RCC 7860 (cell line): ENCODE data around the gene SLC5A10.
A peak's percentile ranks its signal among the peaks of the same experiment; 100 is the strongest.
"Not testable (repeated sequence)": the region's sequence is repeated elsewhere in the genome, so short reads cannot be mapped to it uniquely, and the experiment has no call there.

Experiments
- DNase-seq: peaks from one replicate; pipeline ENCODE4 v3.0.0-alpha.2; 2015; ENCODE audit warnings: low spot score
- FAIRE-seq: peaks from 2 replicates; lab custom pipeline; 2012; peaks lifted over from hg19 to GRCh38; lab: Jason Lieb, UNC

Gene SLC5A10

GRCh38 chr17:18951941-18952842, at the start of gene SLC5A10:
SLC5A10 (plus strand) TSS chr17:18952165; CDS start chr17:18952206, 41 bp downstream.
- FAIRE-seq (no peak), DNase-seq (peak; percentile 26)

GRCh38 chr17:18904482-18904881, 47.5 kb upstream of the SLC5A10 start:
- DNase-seq (no peak), FAIRE-seq (no peak)

- DNase-seq (no peak), FAIRE-seq (no peak)
Observed at GRCh38 chr17:18905226-18905625, 46.7 kb upstream of the SLC5A10 start.

GRCh38 chr17:18910326-18910725, 41.6 kb upstream of the SLC5A10 start:
- no peak for FAIRE-seq

GRCh38 chr17:18910881-18911280, 41.1 kb upstream of the SLC5A10 start:
- FAIRE-seq (no peak), DNase-seq (no peak)

More at GRCh38 chr17:18910326-18910725, 41.6 kb upstream of the SLC5A10 start:
- no peak for DNase-seq

GRCh38 chr17:18916816-18917500, 35.0 kb upstream of the SLC5A10 start:
- FAIRE-seq (no peak), DNase-seq (no peak)

- no peak for FAIRE-seq
- no peak for DNase-seq
Observed at GRCh38 chr17:18917506-18918032, 34.4 kb upstream of the SLC5A10 start.

GRCh38 chr17:18919963-18920362, 32.0 kb upstream of the SLC5A10 start:
- FAIRE-seq (no peak), DNase-seq (no peak)

GRCh38 chr17:18920911-18921441, 31.0 kb upstream of the SLC5A10 start:
- DNase-seq (peak; percentile 45), FAIRE-seq (peak; percentile 82)

- no peak for FAIRE-seq
- no peak for DNase-seq
Observed at GRCh38 chr17:18921485-18921884, 30.5 kb upstream of the SLC5A10 start.

GRCh38 chr17:18921912-18922451, 30.0 kb upstream of the SLC5A10 start:
- DNase-seq = peak; percentile 85
- peak; percentile 96 for FAIRE-seq

GRCh38 chr17:18922596-18922995, 29.4 kb upstream of the SLC5A10 start:
- not testable (repeated sequence) for DNase-seq, FAIRE-seq

GRCh38 chr17:18925187-18925586, 26.8 kb upstream of the SLC5A10 start:
- FAIRE-seq = no peak
- no peak for DNase-seq

GRCh38 chr17:18928628-18929125, 23.3 kb upstream of the SLC5A10 start:
- FAIRE-seq (no peak), DNase-seq (no peak)

- FAIRE-seq (no peak), DNase-seq (no peak)
Observed at GRCh38 chr17:18932360-18933055, 19.5 kb upstream of the SLC5A10 start.

- DNase-seq (no peak), FAIRE-seq (no peak)
Observed at GRCh38 chr17:18933102-18934058, 18.6 kb upstream of the SLC5A10 start.

- DNase-seq (no peak), FAIRE-seq (no peak)
Observed at GRCh38 chr17:18937981-18938691, 13.8 kb upstream of the SLC5A10 start.

GRCh38 chr17:18938692-18939023, 13.3 kb upstream of the SLC5A10 start:
- no peak for DNase-seq
- no peak for FAIRE-seq

- FAIRE-seq = no peak
- DNase-seq = no peak
Observed at GRCh38 chr17:18944646-18945045, 7.3 kb upstream of the SLC5A10 start.
